Upper lobe of left lung (tissue), 4 donors: ENCODE data around the gene COPS2.

ENCODE experiments used
- EP300 ChIP-seq, 4 donors: sonication (generic); formaldehyde crosslinking; IDR thresholded peaks; one replicate each; pipeline ENCODE4 v1.5.1; 2017; ENCODE audit warnings: antibody characterized with exemption in 4 of 4, control low read depth in 2 of 4
- POLR2A ChIP-seq, 4 donors: fragments of 450-650 bp; IDR thresholded peaks; one replicate each; pipeline ENCODE4 v1.5.1; 2016 to 2017; ENCODE audit warnings: antibody characterized with exemption in 4 of 4, mild to moderate bottlenecking in 2 of 4
- POLR2AphosphoS5 ChIP-seq, 2 donors: sonication (generic); formaldehyde crosslinking; IDR thresholded peaks; one replicate each; pipeline ENCODE4 v1.5.1; 2017; ENCODE audit warnings: antibody characterized with exemption in 2 of 2
- TF ChIP-seq, protein P1 (sequence below), 6 experiments: fragments of 450-650 bp in 4 of 6; fragments of 200-600 bp in 2 of 6; sonication (generic) in 2 of 6; IDR thresholded peaks; one replicate each; pipeline ENCODE4 v1.5.1; 2016 to 2019; ENCODE audit warnings: antibody characterized with exemption in 6 of 6

DNA sequence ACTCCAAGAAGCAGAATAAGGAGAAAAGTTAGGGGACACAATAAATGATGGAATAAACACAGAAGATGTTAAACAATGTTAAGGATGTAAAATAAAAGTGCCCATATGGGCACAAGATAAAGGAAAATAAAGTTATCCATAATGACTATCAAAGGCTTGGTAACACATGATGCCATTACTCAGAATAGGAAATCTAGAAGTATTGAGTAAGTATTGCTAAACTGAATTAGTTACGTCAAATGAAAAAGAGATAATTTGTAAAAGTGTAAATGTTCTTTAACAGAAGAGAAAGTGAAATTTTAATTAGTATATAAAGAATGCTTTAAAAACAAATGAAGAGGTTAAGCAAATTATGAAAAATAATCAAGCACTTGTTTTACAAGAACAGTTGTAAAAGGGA lies 6.7 kb downstream of the COPS2 start:
- TF ChIP-seq, protein P1, sequence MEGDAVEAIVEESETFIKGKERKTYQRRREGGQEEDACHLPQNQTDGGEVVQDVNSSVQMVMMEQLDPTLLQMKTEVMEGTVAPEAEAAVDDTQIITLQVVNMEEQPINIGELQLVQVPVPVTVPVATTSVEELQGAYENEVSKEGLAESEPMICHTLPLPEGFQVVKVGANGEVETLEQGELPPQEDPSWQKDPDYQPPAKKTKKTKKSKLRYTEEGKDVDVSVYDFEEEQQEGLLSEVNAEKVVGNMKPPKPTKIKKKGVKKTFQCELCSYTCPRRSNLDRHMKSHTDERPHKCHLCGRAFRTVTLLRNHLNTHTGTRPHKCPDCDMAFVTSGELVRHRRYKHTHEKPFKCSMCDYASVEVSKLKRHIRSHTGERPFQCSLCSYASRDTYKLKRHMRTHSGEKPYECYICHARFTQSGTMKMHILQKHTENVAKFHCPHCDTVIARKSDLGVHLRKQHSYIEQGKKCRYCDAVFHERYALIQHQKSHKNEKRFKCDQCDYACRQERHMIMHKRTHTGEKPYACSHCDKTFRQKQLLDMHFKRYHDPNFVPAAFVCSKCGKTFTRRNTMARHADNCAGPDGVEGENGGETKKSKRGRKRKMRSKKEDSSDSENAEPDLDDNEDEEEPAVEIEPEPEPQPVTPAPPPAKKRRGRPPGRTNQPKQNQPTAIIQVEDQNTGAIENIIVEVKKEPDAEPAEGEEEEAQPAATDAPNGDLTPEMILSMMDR (IDR thresholded peaks at IDR 0.05) = no peak
- no peak for TF ChIP-seq POLR2AphosphoS5 (IDR thresholded peaks at IDR 0.05)
- TF ChIP-seq POLR2A (IDR thresholded peaks at IDR 0.05) = no peak
- no peak for TF ChIP-seq EP300 (IDR thresholded peaks at IDR 0.05)
